22Rv1 (cell line): ENCODE measurements around the gene TC2N.

Experiments
- CTCF ChIP-seq: fragments of 450-650 bp; IDR thresholded peaks from 2 replicates; pipeline ENCODE4 v1.5.1; 2017; ENCODE audit warnings: mild to moderate bottlenecking
- ZFX ChIP-seq: fragments of 450-650 bp; IDR thresholded peaks from 2 replicates; pipeline ENCODE4 v1.6.1; 2017; ENCODE audit warnings: antibody characterized with exemption, borderline replicate concordance

- no peak for TF ChIP-seq CTCF
- TF ChIP-seq ZFX: no peak
These were observed 39.0 kb upstream of the TC2N start for GRCh38 chr14:91906374-91906773.
